Activated T-helper 17 cell treated with anti-CD3 and anti-CD28 coated beads, Interleukin-2, amount 50 U/mL, for 72 hours (primary cell): ENCODE measurements around the gene RANBP9. TPM values are rescaled to one million over a fixed set of nuclear protein-coding genes. Genes with fewer than 3 reads are reported as not detected.
A peak's percentile ranks its signal among the peaks of the same experiment; 100 is the strongest.

Experiments used
- ATAC-seq: fragments of 150-1000 bp; cut with Tn5 transposase; replicated peaks from 2 replicates; pipeline ENCODE4 v1.10.0; 2021; ENCODE audit warnings: mild to moderate bottlenecking, moderate library complexity
- H3K27ac Mint-ChIP-seq: one replicate; pipeline ENCODE4 v1.8.0; 2022; ENCODE audit warnings: mixed read lengths
- H3K27me3 Mint-ChIP-seq: one replicate; pipeline ENCODE4 v1.8.0; 2022; ENCODE audit warnings: mixed read lengths
- H3K36me3 Mint-ChIP-seq: one replicate; pipeline ENCODE4 v1.8.0; 2022; ENCODE audit warnings: low read depth, mild to moderate bottlenecking, mixed read lengths
- H3K4me1 Mint-ChIP-seq: one replicate; pipeline ENCODE4 v1.8.0; 2022; ENCODE audit warnings: mixed read lengths
- H3K4me3 Mint-ChIP-seq: one replicate; pipeline ENCODE4 v1.8.0; 2022; ENCODE audit warnings: mild to moderate bottlenecking, mixed read lengths
- H3K9me3 Mint-ChIP-seq: one replicate; pipeline ENCODE4 v1.8.0; 2022; ENCODE audit warnings: mixed read lengths
- total RNA-seq, 2 donors: library from RNA; stranded (reverse); gene quantifications; one replicate each; pipeline ENCODE4 v1.2.3, GENCODE V29; 2022

Gene RANBP9
- total RNA-seq, 2 donors from 2014 or later, result 57.3 to 68.2 TPM

DNA sequence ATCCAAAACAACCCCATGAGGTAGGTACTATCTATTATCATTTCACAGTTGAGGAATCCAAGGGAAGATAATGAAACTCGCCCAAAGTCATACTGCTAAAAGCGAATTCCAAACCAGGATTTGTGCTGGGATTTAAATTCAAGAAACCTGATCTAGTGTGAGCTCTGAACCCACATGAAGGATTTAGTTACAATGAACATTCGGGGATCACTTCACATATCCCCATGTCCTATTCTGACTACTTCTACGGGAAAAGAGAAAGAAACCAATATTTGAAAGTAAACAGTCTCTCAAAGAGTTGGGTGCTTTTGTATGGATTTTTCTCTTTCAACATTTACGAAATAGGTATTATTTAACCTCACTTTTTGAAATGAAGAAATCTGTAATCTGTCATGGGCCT, 12.9 kb downstream of the RANBP9 start:
- Mint-ChIP-seq H3K9me3 (no peaks in the 10 kb centered on the region), H3K27ac (no peak overlapping the region), H3K36me3 (peaks cover 55% of the 10 kb centered on the region), H3K27me3 (no peaks in the 10 kb centered on the region), H3K4me1 (peaks cover 48% of the 10 kb centered on the region), H3K4me3 (no peak overlapping the region)
- ATAC-seq, result no peak

DNA sequence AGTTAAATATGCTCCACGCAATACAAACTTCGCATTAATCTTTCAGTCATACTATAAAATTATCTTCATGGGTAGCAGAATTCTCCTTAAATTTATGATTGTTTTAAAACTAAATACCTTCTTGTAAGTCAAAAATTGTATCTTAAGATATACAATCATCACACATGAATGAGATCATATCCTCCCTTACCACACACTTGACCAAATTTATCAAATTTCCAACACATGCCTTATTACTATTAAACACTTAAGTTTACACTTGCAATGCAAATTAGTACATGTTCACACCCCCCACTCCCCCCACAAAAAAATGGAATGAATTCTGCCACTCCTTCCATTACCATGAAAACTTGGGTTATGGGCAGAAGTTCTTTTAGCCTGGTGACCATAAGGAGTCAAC, 13.8 kb downstream of the RANBP9 start:
- ATAC-seq, result no peak
- H3K27ac Mint-ChIP-seq, result peak overlapping the region; percentile 57

DNA sequence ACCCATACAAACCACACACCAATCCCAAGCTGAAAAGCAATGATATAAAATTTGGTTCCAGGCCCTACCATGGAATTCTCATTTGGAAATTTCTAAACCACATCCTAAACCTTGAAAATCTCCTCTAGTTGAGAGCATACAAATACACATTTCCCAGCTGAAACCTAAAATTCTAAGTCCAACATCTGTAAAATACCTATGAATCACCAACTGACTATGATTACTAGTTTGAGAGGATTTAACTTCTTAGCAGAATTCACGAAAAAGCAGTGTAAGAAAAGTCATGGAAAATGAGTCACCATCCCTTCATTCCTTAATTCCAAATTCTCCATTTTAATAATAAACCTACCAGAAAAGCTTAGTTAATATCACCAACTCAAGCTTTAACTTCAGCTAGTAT, 15.4 kb downstream of the RANBP9 start:
- no peak for ATAC-seq
- peak overlapping the region; percentile 64 for H3K4me3 Mint-ChIP-seq
- H3K27ac Mint-ChIP-seq, result peak overlapping the region; percentile 83
- H3K4me1 Mint-ChIP-seq, result peaks cover 47% of the 10 kb centered on the region
- peaks cover 76% of the 10 kb centered on the region for H3K36me3 Mint-ChIP-seq
- H3K27me3 Mint-ChIP-seq, result no peaks in the 10 kb centered on the region
- no peaks in the 10 kb centered on the region for H3K9me3 Mint-ChIP-seq

More for the DNA sequence above, 13.8 kb downstream of the RANBP9 start:
- no peaks in the 10 kb centered on the region for H3K9me3 Mint-ChIP-seq
- peaks cover 64% of the 10 kb centered on the region for H3K36me3 Mint-ChIP-seq
- H3K4me3 Mint-ChIP-seq, result peak overlapping the region; percentile 54
- H3K4me1 Mint-ChIP-seq, result peaks cover 52% of the 10 kb centered on the region
- no peaks in the 10 kb centered on the region for H3K27me3 Mint-ChIP-seq

DNA sequence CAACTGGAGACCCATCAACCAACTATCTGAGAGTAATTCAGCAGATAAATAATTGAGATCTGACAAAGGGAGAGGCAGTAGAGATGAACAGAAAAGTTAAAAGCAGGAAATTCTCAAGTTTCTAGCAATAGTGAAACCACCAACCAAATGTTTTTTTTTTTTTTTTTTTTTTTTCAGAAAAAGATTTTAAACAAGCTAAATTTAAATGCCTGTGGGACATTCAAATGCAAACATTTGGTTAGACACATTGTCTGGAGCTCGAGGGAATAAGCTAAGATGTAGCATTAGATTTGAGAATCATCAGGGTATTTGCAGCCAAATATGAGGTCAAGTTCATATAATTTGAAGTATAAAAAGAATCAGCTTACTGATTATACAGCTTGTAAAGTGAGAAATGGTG, 16.4 kb downstream of the RANBP9 start:
- peak overlapping the region; percentile 64 for H3K4me3 Mint-ChIP-seq
- no peaks in the 10 kb centered on the region for H3K9me3 Mint-ChIP-seq
- H3K27ac Mint-ChIP-seq, result peak overlapping the region; percentile 61
- peaks cover 42% of the 10 kb centered on the region for H3K4me1 Mint-ChIP-seq
- no peaks in the 10 kb centered on the region for H3K27me3 Mint-ChIP-seq
- peak; percentile 40 for ATAC-seq
- peaks cover 76% of the 10 kb centered on the region for H3K36me3 Mint-ChIP-seq

DNA sequence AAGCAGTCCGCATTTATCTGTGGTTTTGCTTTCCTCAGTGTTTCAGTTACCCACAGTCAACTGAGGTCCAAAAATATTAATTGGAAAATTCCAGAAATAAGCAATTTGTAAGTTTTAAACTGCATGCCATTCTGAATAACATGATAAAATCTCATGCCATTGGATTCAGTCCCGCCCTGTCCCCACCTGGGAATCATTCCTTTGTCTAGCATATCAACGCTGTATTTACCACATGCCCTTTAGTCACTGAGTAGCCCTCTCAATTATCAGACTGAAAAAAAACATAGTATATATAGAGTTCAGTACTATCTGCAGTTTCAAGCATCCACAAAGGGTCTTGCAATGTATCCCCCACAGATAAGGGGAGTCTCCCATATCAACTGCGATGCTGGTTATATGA, 17.1 kb downstream of the RANBP9 start:
- H3K27ac Mint-ChIP-seq, result peak overlapping the region; percentile 61
- peaks cover 81% of the 10 kb centered on the region for H3K36me3 Mint-ChIP-seq

DNA sequence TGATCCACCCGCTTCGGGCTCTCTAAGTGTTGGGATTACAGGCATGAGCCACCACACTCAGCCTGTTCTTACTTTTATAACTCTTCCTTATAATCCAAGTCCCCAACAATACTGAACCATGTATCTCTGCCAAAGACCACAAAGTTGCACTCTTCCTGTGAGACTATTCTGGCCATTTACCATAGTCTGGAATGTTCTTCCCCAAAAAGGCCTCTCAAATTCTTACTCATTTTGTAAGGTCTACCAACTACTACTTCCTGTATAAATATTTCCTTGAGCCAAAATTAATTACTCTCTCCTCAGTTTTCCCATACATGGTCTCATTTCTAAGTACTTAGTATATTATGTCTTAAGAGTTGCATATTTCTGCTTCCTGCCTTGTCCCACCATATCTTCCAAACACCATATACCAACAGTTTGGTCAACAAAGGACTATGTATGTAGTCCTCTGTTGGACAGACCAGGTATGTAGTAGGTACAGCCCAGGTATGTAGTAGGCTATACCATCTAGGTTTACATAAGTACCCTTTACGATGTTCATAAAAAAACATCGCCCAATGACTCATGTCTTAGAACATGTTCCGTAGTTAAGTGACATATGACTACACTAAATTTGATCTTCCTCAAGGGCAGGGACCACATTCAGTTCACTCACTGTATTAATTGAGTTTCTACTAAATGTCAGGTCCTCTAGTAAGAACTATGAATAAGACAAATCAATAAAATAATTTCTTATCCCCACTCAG, 22.0 kb downstream of the RANBP9 start:
- Mint-ChIP-seq H3K27me3 (no peaks in the 10 kb centered on the region), H3K27ac (peak overlapping the region; percentile 81), H3K4me1 (peaks cover 56% of the 10 kb centered on the region), H3K36me3 (peaks cover 82% of the 10 kb centered on the region), H3K9me3 (peaks cover 7% of the 10 kb centered on the region), H3K4me3 (peak overlapping the region; percentile 42)
- peak; percentile 78 for ATAC-seq

More for the DNA sequence above, 17.1 kb downstream of the RANBP9 start:
- peak; percentile 9 for ATAC-seq
- Mint-ChIP-seq H3K4me3 (peak overlapping the region; percentile 64), H3K4me1 (peaks cover 46% of the 10 kb centered on the region), H3K9me3 (peaks cover 4% of the 10 kb centered on the region), H3K27me3 (no peaks in the 10 kb centered on the region)

DNA sequence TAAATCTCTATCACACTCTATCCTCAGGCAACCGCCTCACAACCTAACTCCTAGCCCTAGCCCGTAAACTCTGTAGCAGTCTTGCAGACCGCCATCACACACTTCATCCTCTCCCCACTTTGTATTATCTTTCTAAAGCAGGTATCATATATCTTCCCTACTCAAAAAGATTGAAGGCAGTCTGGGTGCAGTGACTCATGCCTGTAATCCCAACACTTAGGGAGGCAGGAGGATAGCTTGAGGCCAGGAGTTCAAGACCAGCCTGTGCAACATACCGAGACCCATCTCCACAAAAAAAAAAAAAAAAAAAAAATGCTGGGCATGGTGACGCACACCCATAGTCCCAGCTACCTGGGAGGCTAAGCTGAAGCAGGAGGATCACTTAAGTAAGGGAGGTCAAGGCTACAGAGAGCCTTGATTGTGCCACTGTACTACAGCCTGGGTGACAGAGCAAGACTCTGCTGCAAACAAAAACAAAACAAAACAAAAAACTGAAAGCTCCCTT, 22.9 kb downstream of the RANBP9 start:
- peaks cover 76% of the 10 kb centered on the region for H3K36me3 Mint-ChIP-seq
- peak overlapping the region; percentile 42 for H3K4me3 Mint-ChIP-seq
- no peak for ATAC-seq
- peaks cover 60% of the 10 kb centered on the region for H3K4me1 Mint-ChIP-seq
- peak overlapping the region; percentile 81 for H3K27ac Mint-ChIP-seq
- H3K27me3 Mint-ChIP-seq, result no peaks in the 10 kb centered on the region
- peaks cover 7% of the 10 kb centered on the region for H3K9me3 Mint-ChIP-seq

DNA sequence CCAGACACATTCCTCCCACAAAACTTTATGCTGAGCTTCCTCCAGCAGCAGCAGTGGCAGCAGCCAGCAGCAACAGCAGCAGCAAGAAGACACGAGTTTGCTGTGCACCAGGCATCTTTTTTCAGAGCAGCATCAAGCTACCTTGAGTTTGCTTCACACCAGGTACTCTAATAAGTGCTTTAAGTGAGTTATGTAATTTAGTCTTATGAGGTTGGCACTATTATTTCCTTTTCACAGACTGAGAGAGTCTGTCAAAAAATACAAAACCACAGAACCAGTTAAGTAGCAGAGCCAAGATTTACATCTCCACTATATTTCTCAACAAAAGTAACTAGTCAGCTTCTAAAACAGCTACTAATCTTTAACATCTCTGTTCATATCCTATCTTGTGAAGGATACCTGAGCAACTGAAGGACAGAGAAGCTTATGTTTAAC, 23.7 kb downstream of the RANBP9 start:
- Mint-ChIP-seq H3K9me3 (peaks cover 7% of the 10 kb centered on the region), H3K4me1 (peaks cover 60% of the 10 kb centered on the region), H3K36me3 (peaks cover 71% of the 10 kb centered on the region), H3K4me3 (peak overlapping the region; percentile 35), H3K27ac (peak overlapping the region; percentile 81), H3K27me3 (no peaks in the 10 kb centered on the region)
- ATAC-seq, result peak; percentile 30

DNA sequence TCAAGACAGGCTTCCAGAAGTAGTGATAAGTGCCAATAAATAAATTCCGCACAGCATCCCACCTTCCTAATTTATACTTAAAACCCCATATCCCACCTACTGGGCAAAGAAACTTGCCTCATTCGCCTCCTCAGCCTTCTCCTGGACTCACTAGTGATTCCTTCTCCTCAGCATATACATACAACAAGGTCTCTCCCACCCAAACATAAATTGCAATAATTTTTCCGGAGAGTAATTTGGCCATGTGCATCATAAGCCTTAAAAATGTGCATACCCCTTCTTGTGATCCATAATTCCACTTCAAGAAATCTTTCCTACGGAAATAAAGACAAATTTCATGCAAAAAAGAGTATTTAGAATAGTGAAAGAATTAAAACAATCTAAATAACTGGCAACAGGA, 26.8 kb downstream of the RANBP9 start:
- Mint-ChIP-seq H3K9me3 (peaks cover 6% of the 10 kb centered on the region), H3K36me3 (peaks cover 66% of the 10 kb centered on the region), H3K27ac (peak overlapping the region; percentile 9), H3K27me3 (no peaks in the 10 kb centered on the region), H3K4me3 (no peak overlapping the region), H3K4me1 (peaks cover 64% of the 10 kb centered on the region)
- ATAC-seq, result no peak

DNA sequence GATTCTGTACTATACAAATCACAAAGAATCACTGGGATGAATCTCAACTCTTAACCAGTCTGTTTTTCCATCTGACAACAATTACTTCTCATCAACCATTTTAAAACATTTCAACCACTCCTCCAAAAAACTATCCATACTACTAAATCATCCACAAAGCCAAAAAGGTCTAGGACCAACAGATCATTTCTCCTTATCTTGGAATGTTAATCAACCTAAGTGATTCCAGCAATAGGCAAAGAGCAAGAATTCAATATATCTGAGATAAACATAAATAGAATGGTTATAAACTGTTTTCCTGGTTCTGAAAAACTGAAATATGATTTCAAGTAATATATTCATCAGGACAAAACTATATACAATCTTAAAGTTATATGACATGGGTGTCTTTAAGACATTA, 28.6 kb downstream of the RANBP9 start:
- peaks cover 58% of the 10 kb centered on the region for H3K4me1 Mint-ChIP-seq
- H3K27me3 Mint-ChIP-seq, result no peaks in the 10 kb centered on the region
- peaks cover 62% of the 10 kb centered on the region for H3K36me3 Mint-ChIP-seq
- peak overlapping the region; percentile 26 for H3K4me3 Mint-ChIP-seq
- no peak for ATAC-seq
- no peaks in the 10 kb centered on the region for H3K9me3 Mint-ChIP-seq
- H3K27ac Mint-ChIP-seq, result peak overlapping the region; percentile 58

DNA sequence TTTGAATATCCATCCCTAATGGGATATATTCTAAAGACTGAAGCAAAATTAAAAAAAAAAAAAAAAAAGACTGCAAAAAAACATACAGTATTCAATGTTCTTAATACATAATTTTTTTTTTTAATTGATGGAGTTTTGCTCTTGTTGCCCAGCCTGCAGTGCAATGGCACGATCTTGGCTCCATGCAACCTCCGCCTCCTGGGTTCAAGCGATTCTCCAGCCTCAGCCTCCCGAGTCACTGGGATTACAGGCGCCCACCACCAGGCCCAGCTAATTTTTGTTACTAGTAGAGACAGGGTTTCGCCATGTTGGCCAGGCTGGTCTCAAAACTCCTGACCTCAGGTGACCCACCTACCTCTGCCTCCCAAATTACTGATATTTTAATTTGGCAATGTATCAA, 29.3 kb downstream of the RANBP9 start:
- Mint-ChIP-seq H3K9me3 (no peaks in the 10 kb centered on the region), H3K4me3 (peak overlapping the region; percentile 26), H3K4me1 (peaks cover 51% of the 10 kb centered on the region), H3K36me3 (peaks cover 58% of the 10 kb centered on the region), H3K27me3 (no peaks in the 10 kb centered on the region), H3K27ac (peak overlapping the region; percentile 58)
- no peak for ATAC-seq

DNA sequence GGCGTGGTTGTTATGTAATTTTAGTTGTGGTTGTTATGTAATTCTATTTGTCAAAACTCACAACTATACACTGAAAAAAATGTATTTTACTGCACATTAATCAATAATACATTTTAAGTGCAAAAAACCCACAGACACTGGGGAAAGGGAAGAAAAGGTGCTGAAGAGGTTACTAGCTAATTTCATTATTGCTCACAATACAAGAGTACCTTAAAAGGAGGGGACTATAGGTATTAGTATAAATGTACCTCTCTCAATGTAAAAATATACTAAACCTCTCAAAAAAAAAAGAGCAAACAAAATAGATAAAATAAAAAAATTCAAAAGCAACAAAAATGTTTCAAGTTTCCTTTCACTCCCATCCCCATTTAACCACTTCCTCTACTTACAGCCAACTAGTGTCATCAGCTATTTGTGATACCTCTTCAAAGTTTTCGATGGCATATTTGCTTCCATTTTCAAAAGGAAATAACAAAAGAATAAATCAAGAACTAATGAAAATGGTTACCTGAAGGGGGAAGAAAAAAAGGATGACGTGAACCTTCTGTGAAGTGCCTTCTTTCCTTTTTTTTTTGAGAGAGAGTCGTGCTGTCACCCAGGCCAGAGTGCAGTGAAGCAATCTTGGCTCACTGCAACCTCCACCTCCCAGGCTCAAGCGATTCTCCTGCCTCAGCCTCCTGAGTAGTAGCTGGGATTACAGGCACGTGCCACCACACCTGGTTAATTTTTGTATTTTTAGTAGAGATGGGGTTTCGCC, 30.2 kb downstream of the RANBP9 start:
- Mint-ChIP-seq H3K9me3 (peaks cover 5% of the 10 kb centered on the region), H3K36me3 (peaks cover 55% of the 10 kb centered on the region), H3K27ac (peak overlapping the region; percentile 63), H3K27me3 (no peaks in the 10 kb centered on the region), H3K4me3 (peak overlapping the region; percentile 69), H3K4me1 (peaks cover 48% of the 10 kb centered on the region)
- ATAC-seq, result peak; percentile 76

DNA sequence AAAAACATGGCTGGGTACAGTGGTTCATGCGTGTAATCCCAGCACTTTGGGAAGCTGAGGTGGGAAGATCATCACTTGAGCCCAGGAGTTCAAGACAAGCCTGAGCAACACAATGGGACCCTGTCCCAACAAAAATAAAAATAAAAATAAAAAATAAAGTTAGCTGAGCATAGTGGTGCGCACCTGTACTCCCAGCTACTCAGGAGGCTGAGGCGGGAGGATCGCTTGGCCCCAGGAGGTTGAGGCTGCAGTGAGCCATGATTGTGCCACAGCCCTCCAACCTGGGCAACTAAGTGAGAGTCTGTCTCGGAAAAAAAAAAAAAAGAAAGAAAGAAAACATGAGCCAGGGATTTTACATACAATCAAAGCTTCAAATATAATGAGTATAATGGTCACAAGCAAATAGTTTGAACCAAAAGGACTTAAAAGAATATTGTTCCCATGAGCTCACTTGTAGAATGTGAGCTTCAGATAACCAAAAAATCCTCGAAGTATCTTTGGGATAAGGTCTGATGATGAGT, 31.1 kb downstream of the RANBP9 start:
- H3K9me3 Mint-ChIP-seq, result peaks cover 5% of the 10 kb centered on the region
- peaks cover 50% of the 10 kb centered on the region for H3K4me1 Mint-ChIP-seq
- H3K36me3 Mint-ChIP-seq, result peaks cover 52% of the 10 kb centered on the region
- peak overlapping the region; percentile 69 for H3K4me3 Mint-ChIP-seq
- no peaks in the 10 kb centered on the region for H3K27me3 Mint-ChIP-seq
- peak overlapping the region; percentile 63 for H3K27ac Mint-ChIP-seq
- ATAC-seq, result no peak

DNA sequence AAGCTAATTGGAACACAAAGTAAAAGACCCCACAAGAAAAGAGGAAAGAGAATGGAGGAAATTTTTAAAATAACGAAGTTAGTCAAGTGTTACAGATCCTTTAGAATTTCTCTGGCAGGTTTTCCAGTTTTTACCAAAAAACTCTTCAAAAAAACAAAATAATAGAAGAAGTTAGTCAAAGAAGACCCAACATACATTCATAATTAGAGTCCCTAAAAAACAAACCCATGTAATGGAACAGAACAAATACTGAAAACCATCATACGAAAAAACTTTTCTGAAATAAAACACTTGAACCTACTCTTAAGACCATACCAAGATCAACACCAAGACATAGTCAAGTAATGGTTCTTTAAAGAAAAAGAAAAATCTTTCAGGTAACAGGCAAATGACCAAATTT, 31.6 kb downstream of the RANBP9 start:
- Mint-ChIP-seq H3K4me3 (peak overlapping the region; percentile 10), H3K27ac (no peak overlapping the region), H3K4me1 (peaks cover 54% of the 10 kb centered on the region), H3K9me3 (peaks cover 5% of the 10 kb centered on the region), H3K27me3 (no peaks in the 10 kb centered on the region), H3K36me3 (peaks cover 50% of the 10 kb centered on the region)
- ATAC-seq, result no peak
